ENCODE data around the gene STK11. TPM values are rescaled to one million over a fixed set of nuclear protein-coding genes. Genes with fewer than 3 reads are reported as not detected.
"Not testable (repeated sequence)": the region's sequence is repeated elsewhere in the genome, so short reads cannot be mapped to it uniquely, and the experiment has no call there.

STK11 gene
- total RNA-seq, 1 donor from 2014 or later, result 61.6 TPM

GRCh38 chr19:1206150-1206863 is 729 bp downstream of the STK11 start:
- Mint-ChIP-seq H3K4me1 (ENCODE audit: low read depth, unreplicated experiment) (peaks cover 18% of the 10 kb centered on the region), H3K27me3 (ENCODE audit: low read depth, unreplicated experiment) (no peaks in the 10 kb centered on the region), H3K4me3 (ENCODE audit: unreplicated experiment) (peak overlapping the region; percentile 98), H3K9me3 (ENCODE audit: unreplicated experiment) (no peaks in the 10 kb centered on the region), H3K27ac (ENCODE audit: unreplicated experiment) (peak overlapping the region; percentile 86), H3K36me3 (ENCODE audit: low read depth, unreplicated experiment) (peaks cover 2% of the 10 kb centered on the region)
- no peaks in the 10 kb centered on the region for H3K36me3 ChIP-seq (ENCODE audit: insufficient read depth, low read length)
- H3K9me3 ChIP-seq (ENCODE audit: insufficient read depth, low read depth, low read length), result no peaks in the 10 kb centered on the region
- H3K27me3 ChIP-seq (ENCODE audit: insufficient read depth, low read length), result no peaks in the 10 kb centered on the region
- no peak overlapping the region for H2AFZ ChIP-seq (ENCODE audit: low read depth, low read length)
- peak overlapping the region; percentile 99 for H3K4me2 ChIP-seq (ENCODE audit: low read length)
- peaks cover 41% of the 10 kb centered on the region for H4K20me1 ChIP-seq (ENCODE audit: insufficient read depth, low read length)
- peaks cover 52% of the 10 kb centered on the region for H3K79me2 ChIP-seq (ENCODE audit: insufficient read depth, low read length)
- peak overlapping the region; percentile 83 for H3K9ac ChIP-seq (ENCODE audit: low read length)
- H3K4me1 ChIP-seq (ENCODE audit: insufficient read depth, low read length), result peaks cover 31% of the 10 kb centered on the region
- TF ChIP-seq EZH2 (IDR thresholded peaks at IDR 0.05; ENCODE audit: insufficient read depth, low read length), result no peak
- no peak for TF ChIP-seq CTCF (IDR thresholded peaks at IDR 0.05; ENCODE audit: insufficient read depth, low read depth, low read length)
- DNase-seq (ENCODE audit: low read depth) (no peak), FAIRE-seq (no peak)
- H3K27ac ChIP-seq (ENCODE audit: low read depth, low read length), result peak overlapping the region; percentile 63
- H3K4me3 ChIP-seq (ENCODE audit: insufficient read depth, low read depth, low read length), result peak overlapping the region; percentile 79

GRCh38 chr19:1206864-1207450 is 1.4 kb downstream of the STK11 start:
- no peak for TF ChIP-seq EZH2 (IDR thresholded peaks at IDR 0.05; ENCODE audit: insufficient read depth, low read length)
- TF ChIP-seq CTCF (IDR thresholded peaks at IDR 0.05; ENCODE audit: insufficient read depth, low read depth, low read length), result no peak
- Mint-ChIP-seq H3K4me3 (ENCODE audit: unreplicated experiment) (peak overlapping the region; percentile 98), H3K9me3 (ENCODE audit: unreplicated experiment) (no peaks in the 10 kb centered on the region), H3K27ac (ENCODE audit: unreplicated experiment) (peak overlapping the region; percentile 86), H3K36me3 (ENCODE audit: low read depth, unreplicated experiment) (peaks cover 2% of the 10 kb centered on the region), H3K27me3 (ENCODE audit: low read depth, unreplicated experiment) (no peaks in the 10 kb centered on the region), H3K4me1 (ENCODE audit: low read depth, unreplicated experiment) (peaks cover 18% of the 10 kb centered on the region)
- H3K4me1 ChIP-seq (ENCODE audit: insufficient read depth, low read length), result peaks cover 31% of the 10 kb centered on the region
- H3K4me2 ChIP-seq (ENCODE audit: low read length), result peak overlapping the region; percentile 99
- no peaks in the 10 kb centered on the region for H3K27me3 ChIP-seq (ENCODE audit: insufficient read depth, low read length)
- no peak for DNase-seq (ENCODE audit: low read depth)
- H3K27ac ChIP-seq (ENCODE audit: low read depth, low read length), result peak overlapping the region; percentile 63
- peaks cover 47% of the 10 kb centered on the region for H4K20me1 ChIP-seq (ENCODE audit: insufficient read depth, low read length)
- peaks cover 59% of the 10 kb centered on the region for H3K79me2 ChIP-seq (ENCODE audit: insufficient read depth, low read length)
- H3K36me3 ChIP-seq (ENCODE audit: insufficient read depth, low read length), result no peaks in the 10 kb centered on the region
- no peak overlapping the region for H2AFZ ChIP-seq (ENCODE audit: low read depth, low read length)
- peak overlapping the region; percentile 79 for H3K4me3 ChIP-seq (ENCODE audit: insufficient read depth, low read depth, low read length)
- no peaks in the 10 kb centered on the region for H3K9me3 ChIP-seq (ENCODE audit: insufficient read depth, low read depth, low read length)
- H3K9ac ChIP-seq (ENCODE audit: low read length), result peak overlapping the region; percentile 83
- no peak for FAIRE-seq

GRCh38 chr19:1208830-1209229 is 3.3 kb downstream of the STK11 start:
- H3K27me3 Mint-ChIP-seq (ENCODE audit: low read depth, unreplicated experiment); H3K27ac Mint-ChIP-seq (ENCODE audit: unreplicated experiment); H3K9ac ChIP-seq (ENCODE audit: low read length); DNase-seq (ENCODE audit: low read depth); H3K27ac ChIP-seq (ENCODE audit: low read depth, low read length); H3K9me3 Mint-ChIP-seq (ENCODE audit: unreplicated experiment); H3K4me3 Mint-ChIP-seq (ENCODE audit: unreplicated experiment); H2AFZ ChIP-seq (ENCODE audit: low read depth, low read length); FAIRE-seq; H3K27me3 ChIP-seq (ENCODE audit: insufficient read depth, low read length); H3K36me3 Mint-ChIP-seq (ENCODE audit: low read depth, unreplicated experiment); H3K36me3 ChIP-seq (ENCODE audit: insufficient read depth, low read length); H3K4me3 ChIP-seq (ENCODE audit: insufficient read depth, low read depth, low read length); H3K9me3 ChIP-seq (ENCODE audit: insufficient read depth, low read depth, low read length): not testable (repeated sequence)
- Histone ChIP-seq H4K20me1 (ENCODE audit: insufficient read depth, low read length) (peaks cover 54% of the 10 kb centered on the region), H3K4me1 (ENCODE audit: insufficient read depth, low read length) (peaks cover 31% of the 10 kb centered on the region), H3K4me2 (ENCODE audit: low read length) (peak overlapping the region; percentile 31), H3K79me2 (ENCODE audit: insufficient read depth, low read length) (peaks cover 76% of the 10 kb centered on the region)
- H3K4me1 Mint-ChIP-seq (ENCODE audit: low read depth, unreplicated experiment), result peaks cover 19% of the 10 kb centered on the region
